ENCODE measurements around the gene XXYLT1. TPM values are rescaled to one million over a fixed set of nuclear protein-coding genes. Genes with fewer than 3 reads are reported as not detected.

Gene XXYLT1
- total and polyA plus RNA-seq, 10 of the 15 experiments (the other 5 are each of a cell fraction or from before 2014, with no cell fraction given): 1.2 to 14.2 (median 9.3) TPM

DNA sequence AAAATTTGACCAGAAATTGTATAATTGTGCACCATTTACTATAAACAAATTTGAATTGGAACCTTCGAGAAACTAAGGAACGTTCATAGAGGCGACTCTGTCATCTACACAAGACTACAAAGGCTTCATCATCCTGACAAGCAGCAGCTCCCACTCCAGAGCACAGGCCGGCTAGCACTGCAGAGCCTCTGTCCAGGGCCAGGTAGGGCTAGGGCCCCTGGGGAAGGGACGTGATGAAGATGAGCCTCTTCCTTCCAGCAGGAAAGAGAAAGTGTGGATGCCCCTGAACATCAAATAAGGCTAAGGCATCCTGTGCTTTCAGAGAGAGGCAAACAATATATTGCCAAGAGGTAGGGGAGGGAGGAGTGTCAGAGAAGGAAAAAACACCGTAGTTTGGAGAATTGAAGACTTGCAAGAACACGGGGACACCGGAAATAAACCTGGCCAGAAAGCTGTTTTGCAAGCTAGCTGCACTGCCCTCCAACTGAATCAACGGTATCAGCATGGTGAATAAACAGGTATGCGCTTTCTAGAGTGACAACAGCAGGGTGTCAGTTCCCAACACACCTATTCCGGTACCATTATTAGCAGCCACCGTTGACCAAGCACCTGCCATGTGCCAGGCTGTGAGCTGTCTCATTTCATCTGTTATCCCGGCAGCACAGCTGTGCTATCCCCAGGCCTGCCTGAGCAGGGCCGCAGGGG, 12.4 kb downstream of the XXYLT1 start (continued):
- TF ChIP-seq MYC (IDR thresholded peaks at IDR 0.05; ENCODE audit: insufficient read depth, insufficient read length, insufficient replicate concordance, low read length, severe bottlenecking) (no peak), CTCF (IDR thresholded peaks at IDR 0.05 in 2 of 3, conservative IDR thresholded peaks at IDR 0.05 in 1 of 3; ENCODE audit: control insufficient read depth in 2 of 3, extremely low read depth in 1 of 3, insufficient read depth in 1 of 3, low read depth in 3 of 3, low read length in 3 of 3) (no peak), STAT1 (conservative IDR thresholded peaks at IDR 0.05) (no peak), RELA (IDR thresholded peaks at IDR 0.05; ENCODE audit: borderline replicate concordance, partially characterized antibody) (no peak)

DNA sequence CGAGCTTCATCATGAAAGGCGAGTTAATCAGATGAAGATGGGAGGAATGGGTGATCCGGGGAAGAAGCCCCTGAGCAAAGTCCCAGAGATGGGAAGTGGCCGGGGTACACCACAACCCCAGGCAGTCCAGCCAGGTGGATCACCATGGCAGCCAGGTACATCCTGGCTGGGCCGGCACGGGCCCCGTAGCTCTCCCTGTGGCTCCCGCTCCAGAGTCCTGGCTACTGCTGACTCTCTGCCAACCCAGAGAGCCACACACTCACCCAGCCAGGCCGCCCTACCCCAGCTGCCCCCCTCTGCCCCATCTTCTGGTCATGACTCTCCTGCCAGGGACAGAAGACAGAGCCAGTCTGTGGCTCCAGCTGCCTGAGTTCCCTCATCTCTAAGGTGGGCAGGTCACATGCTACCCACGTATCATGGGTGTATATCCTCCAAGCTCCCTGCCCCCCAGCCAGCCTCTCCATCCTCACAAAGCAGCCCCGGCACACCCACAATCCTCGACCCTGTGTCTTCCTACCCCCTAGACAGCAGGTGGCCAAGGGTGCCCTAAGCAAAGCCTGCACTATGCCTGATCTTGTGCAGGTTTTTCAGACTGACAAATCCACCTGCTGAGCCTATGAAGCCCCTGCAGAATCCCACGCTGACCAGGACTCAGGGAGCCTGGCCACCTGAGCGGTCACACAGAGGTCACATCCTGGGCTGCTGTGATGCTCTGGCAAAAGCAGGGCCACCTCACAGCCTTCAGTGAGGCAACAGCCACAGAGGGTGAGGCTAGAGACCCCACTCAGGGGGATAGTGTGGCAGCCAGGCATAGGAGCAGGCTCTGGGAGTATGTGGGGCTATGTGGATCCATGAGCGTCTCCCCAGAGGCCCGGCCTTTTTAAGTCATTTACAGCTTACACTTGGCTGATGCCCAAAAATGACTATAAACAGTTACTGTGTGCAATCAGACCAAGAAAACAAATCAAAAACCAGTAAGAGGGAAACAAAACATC, 13.2 kb downstream of the XXYLT1 start:
- H3K27ac ChIP-seq (ENCODE audit: control insufficient read depth, insufficient read depth): no peak overlapping the region
- ChIA-PET SMC1A (ENCODE audit: uncharacterized antibody, unreplicated experiment) (interaction anchor here (0.6 to 2.9 kb wide), 10 partner anchors 50 to 586 kb away, joined by 3 to 24 read pairs (median 4); partner anchors contain the start of genes FAM43A and LSG1), RAD21 (ENCODE audit: unreplicated experiment) (interaction anchor here (0.8 to 2.4 kb wide), 10 partner anchors 7 to 585 kb away, joined by 3 to 18 read pairs (median 5); partner anchors contain the start of genes LSG1 and XXYLT1), CTCF (interaction anchor here (0.6 to 5.2 kb wide), 11 partner anchors 12 to 586 kb away, joined by 3 to 35 read pairs (median 4); partner anchors contain the start of gene LSG1), POLR2A (interaction anchor here (0.8 to 1.6 kb wide), 7 partner anchors 50 to 583 kb away, joined by 3 to 7 read pairs (median 4); no protein-coding TSS in a partner anchor)
- H3K27me3 ChIP-seq (replicated peaks in 1 of 2; ENCODE audit: control insufficient read depth in 2 of 2, insufficient read depth in 2 of 2, low read length in 1 of 2): no peaks in the 10 kb centered on the region
- DNase-seq (ENCODE audit: low read depth, low spot score) (no peak), FAIRE-seq (no peak), ATAC-seq (no peak)
- H3K4me2 ChIP-seq (ENCODE audit: control insufficient read depth, insufficient read depth): no peak overlapping the region
- no peaks in the 10 kb centered on the region for H3K36me3 ChIP-seq (ENCODE audit: control insufficient read depth in 2 of 2, insufficient read depth in 2 of 2, low read length in 1 of 2)
- WGBS (ENCODE audit: insufficient coverage, insufficient replicate concordance, low lambda C conversion rate, missing lambda C conversion rate): 94% methylated on average over 16 of the region's 16 CpGs
- intact Hi-C loops (cut with micrococcal nuclease; ENCODE audit: unreplicated experiment): loop anchor here (2.0 kb wide), 2 partner anchors 53 to 109 kb away; no protein-coding TSS in a partner anchor
- peak overlapping the region; percentile 5; the same call in 1 of the 2 replicates for H3K9ac ChIP-seq (ENCODE audit: control insufficient read depth, insufficient read depth, low read length)
- peaks cover 26% of the 10 kb centered on the region for H3K4me1 ChIP-seq (ENCODE audit: control insufficient read depth, insufficient read depth, low read length)
- no TSS peak for BruUV-seq (replicated peaks)
- no peak overlapping the region for H3K4me3 ChIP-seq
- no peaks in the 10 kb centered on the region for H3K9me3 ChIP-seq (replicated peaks; ENCODE audit: control insufficient read depth, insufficient read depth, low read length)
- no peak overlapping the region for H2AFZ ChIP-seq (ENCODE audit: control insufficient read depth, low read depth, low read length)
- in situ Hi-C loops (cut with MboI): loop anchor here (5.0 to 10.0 kb wide), 3 partner anchors 110 to 923 kb away; no protein-coding TSS in a partner anchor
- no peaks in the 10 kb centered on the region for H4K20me1 ChIP-seq (ENCODE audit: control insufficient read depth, insufficient read depth)
- peaks cover 15% of the 10 kb centered on the region for H3K79me2 ChIP-seq (ENCODE audit: control insufficient read depth, insufficient read depth, low read length)
- TF ChIP-seq BACH1 (IDR thresholded peaks at IDR 0.05; ENCODE audit: borderline replicate concordance) (no peak), KLF5 (IDR thresholded peaks at IDR 0.05; ENCODE audit: partially characterized antibody) (no peak), CHD4 (IDR thresholded peaks at IDR 0.05) (no peak), CREM (IDR thresholded peaks at IDR 0.05; ENCODE audit: low read depth) (no peak)
- TF ChIP-seq, protein P1, sequence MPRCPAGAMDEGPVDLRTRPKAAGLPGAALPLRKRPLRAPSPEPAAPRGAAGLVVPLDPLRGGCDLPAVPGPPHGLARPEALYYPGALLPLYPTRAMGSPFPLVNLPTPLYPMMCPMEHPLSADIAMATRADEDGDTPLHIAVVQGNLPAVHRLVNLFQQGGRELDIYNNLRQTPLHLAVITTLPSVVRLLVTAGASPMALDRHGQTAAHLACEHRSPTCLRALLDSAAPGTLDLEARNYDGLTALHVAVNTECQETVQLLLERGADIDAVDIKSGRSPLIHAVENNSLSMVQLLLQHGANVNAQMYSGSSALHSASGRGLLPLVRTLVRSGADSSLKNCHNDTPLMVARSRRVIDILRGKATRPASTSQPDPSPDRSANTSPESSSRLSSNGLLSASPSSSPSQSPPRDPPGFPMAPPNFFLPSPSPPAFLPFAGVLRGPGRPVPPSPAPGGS (IDR thresholded peaks at IDR 0.05; ENCODE audit: borderline replicate concordance, insufficient read depth, low read depth, low read length, poor library complexity, severe bottlenecking): no peak
- TF ChIP-seq, protein P2, sequence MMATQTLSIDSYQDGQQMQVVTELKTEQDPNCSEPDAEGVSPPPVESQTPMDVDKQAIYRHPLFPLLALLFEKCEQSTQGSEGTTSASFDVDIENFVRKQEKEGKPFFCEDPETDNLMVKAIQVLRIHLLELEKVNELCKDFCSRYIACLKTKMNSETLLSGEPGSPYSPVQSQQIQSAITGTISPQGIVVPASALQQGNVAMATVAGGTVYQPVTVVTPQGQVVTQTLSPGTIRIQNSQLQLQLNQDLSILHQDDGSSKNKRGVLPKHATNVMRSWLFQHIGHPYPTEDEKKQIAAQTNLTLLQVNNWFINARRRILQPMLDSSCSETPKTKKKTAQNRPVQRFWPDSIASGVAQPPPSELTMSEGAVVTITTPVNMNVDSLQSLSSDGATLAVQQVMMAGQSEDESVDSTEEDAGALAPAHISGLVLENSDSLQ (IDR thresholded peaks at IDR 0.05): no peak
